H9 (cell line): ENCODE measurements around the gene PAX9. TPM values are rescaled to one million over a fixed set of nuclear protein-coding genes. Genes with fewer than 3 reads are reported as not detected.

Source experiments
- DNase-seq: peaks from one replicate; pipeline ENCODE4 v3.0.0-alpha.2; 2017
- H2AFZ ChIP-seq: one replicate; pipeline ENCODE4 v1.6.1; 2013; ENCODE audit warnings: mild to moderate bottlenecking, low read length, control low read depth, moderate library complexity
- H2AK5ac ChIP-seq: 2 replicates; pipeline ENCODE4 v1.6.1; 2013; ENCODE audit warnings: low read length, control low read depth, mixed read lengths; ENCODE audit not compliant: insufficient read length
- H2BK120ac ChIP-seq: one replicate; pipeline ENCODE4 v1.6.1; 2013; ENCODE audit warnings: low read depth, mild to moderate bottlenecking, low read length, control low read depth, inconsistent platforms; ENCODE audit not compliant: poor library complexity, severe bottlenecking
- H2BK12ac ChIP-seq: 2 replicates; pipeline ENCODE4 v1.6.1; 2013; ENCODE audit warnings: low read length, control low read depth, mixed read lengths, low read depth; ENCODE audit not compliant: insufficient read length
- H2BK15ac ChIP-seq: 2 replicates; pipeline ENCODE4 v1.6.1; 2013; ENCODE audit warnings: low read depth, low read length, control low read depth
- H2BK20ac ChIP-seq: one replicate; pipeline ENCODE4 v1.6.1; 2013; ENCODE audit warnings: low read depth, mild to moderate bottlenecking, low read length, control low read depth, inconsistent platforms; ENCODE audit not compliant: poor library complexity, severe bottlenecking
- H2BK5ac ChIP-seq: 2 replicates; pipeline ENCODE4 v1.6.1; 2013; ENCODE audit warnings: low read length, control low read depth, mixed read lengths; ENCODE audit not compliant: insufficient read length
- H3K14ac ChIP-seq: 2 replicates; pipeline ENCODE4 v1.6.1; 2013; ENCODE audit warnings: low read length, control low read depth; ENCODE audit not compliant: insufficient read depth
- H3K18ac ChIP-seq: 2 replicates; pipeline ENCODE4 v1.6.1; 2013; ENCODE audit warnings: low read depth, mild to moderate bottlenecking, mixed read lengths, low read length, control low read depth; ENCODE audit not compliant: insufficient read length
- H3K23ac ChIP-seq: 2 replicates; pipeline ENCODE4 v1.6.1; 2013; ENCODE audit warnings: low read length, control low read depth, mixed read lengths, low read depth; ENCODE audit not compliant: insufficient read length
- H3K23me2 ChIP-seq: 2 replicates; pipeline ENCODE4 v1.6.1; 2013; ENCODE audit warnings: low read depth, mild to moderate bottlenecking, mixed read lengths, low read length, control low read depth; ENCODE audit not compliant: insufficient read length, poor library complexity, severe bottlenecking
- H3K27ac ChIP-seq: 2 replicates; pipeline ENCODE4 v1.5.1; 2013; ENCODE audit warnings: low read length, control low read depth, mixed read lengths, low read depth; ENCODE audit not compliant: insufficient read length
- H3K27me3 ChIP-seq: 2 replicates; pipeline ENCODE4 v1.6.1; 2013; ENCODE audit warnings: low read length, control low read depth, inconsistent platforms; ENCODE audit not compliant: insufficient read depth
- H3K4ac ChIP-seq: 2 replicates; pipeline ENCODE4 v1.6.1; 2013; ENCODE audit warnings: low read depth, mild to moderate bottlenecking, control low read depth, inconsistent platforms, low read length, moderate library complexity
- H3K4me1 ChIP-seq: 2 replicates; pipeline ENCODE4 v1.6.1; 2013; ENCODE audit warnings: low read length, control low read depth, inconsistent platforms; ENCODE audit not compliant: insufficient read depth
- H3K4me2 ChIP-seq: 2 replicates; pipeline ENCODE4 v1.6.1; 2013; ENCODE audit warnings: low read length, control low read depth, mixed read lengths; ENCODE audit not compliant: insufficient read length, insufficient read depth
- H3K56ac ChIP-seq: 2 replicates; pipeline ENCODE4 v1.6.1; 2013; ENCODE audit warnings: low read depth, mild to moderate bottlenecking, mixed read lengths, low read length, control low read depth; ENCODE audit not compliant: insufficient read length
- H3K79me1 ChIP-seq: 2 replicates; pipeline ENCODE4 v1.6.1; 2013; ENCODE audit warnings: low read depth, mild to moderate bottlenecking, moderate library complexity, low read length, control low read depth, inconsistent platforms; ENCODE audit not compliant: insufficient read depth, poor library complexity, severe bottlenecking
- H3K79me2 ChIP-seq: 2 replicates; pipeline ENCODE4 v1.6.1; 2013; ENCODE audit warnings: low read length, control low read depth, inconsistent platforms; ENCODE audit not compliant: insufficient read depth
- H3K9ac ChIP-seq: 2 replicates; pipeline ENCODE4 v1.6.1; 2013; ENCODE audit warnings: low read length, control low read depth, mixed read lengths; ENCODE audit not compliant: insufficient read length; ENCODE audit errors: extremely low read depth
- H3K9me3 ChIP-seq: one replicate; pipeline ENCODE4 v1.6.1; 2013; ENCODE audit warnings: low read depth, low read length, inconsistent platforms; ENCODE audit not compliant: control insufficient read depth
- H3T11ph ChIP-seq: one replicate; pipeline ENCODE4 v1.6.1; 2013; ENCODE audit warnings: mild to moderate bottlenecking, low read length, control low read depth, inconsistent platforms
- H4K20me1 ChIP-seq: one replicate; pipeline ENCODE4 v1.6.1; 2013; ENCODE audit not compliant: control insufficient read depth, insufficient read length, insufficient read depth
- H4K5ac ChIP-seq: 2 replicates; pipeline ENCODE4 v1.6.1; 2013; ENCODE audit warnings: low read depth, mild to moderate bottlenecking, mixed read lengths, low read length, control low read depth; ENCODE audit not compliant: insufficient read length
- H4K8ac ChIP-seq: replicated peaks from 2 replicates; pipeline ENCODE4 v1.6.1; 2013; ENCODE audit warnings: low read length, control low read depth, mixed read lengths, low read depth; ENCODE audit not compliant: insufficient read length
- H4K91ac ChIP-seq: 2 replicates; pipeline ENCODE4 v1.6.1; 2013; ENCODE audit warnings: low read depth, mild to moderate bottlenecking, moderate library complexity, mixed read lengths, low read length, control low read depth; ENCODE audit not compliant: insufficient read length
- H3K27ac Mint-ChIP-seq, 3 experiments: 2 replicates in 2 of 3; 3 replicates in 1 of 3; pipeline ENCODE4 v1.8.0; 2020 to 2021; ENCODE audit warnings: mixed read lengths in 3 of 3, mild to moderate bottlenecking in 1 of 3, moderate library complexity in 1 of 3
- H3K27me3 Mint-ChIP-seq: 2 replicates; pipeline ENCODE4 v1.8.0; 2021; ENCODE audit warnings: low read depth, mild to moderate bottlenecking, moderate library complexity, mixed read lengths
- H3K36me3 Mint-ChIP-seq, 3 experiments: 2 replicates in 2 of 3; 3 replicates in 1 of 3; pipeline ENCODE4 v1.8.0; 2020 to 2021; ENCODE audit warnings: low read depth in 3 of 3, mixed read lengths in 3 of 3; ENCODE audit not compliant: insufficient read depth in 1 of 3
- H3K4me1 Mint-ChIP-seq, 2 experiments: 2 replicates each; pipeline ENCODE4 v1.8.0; 2020; ENCODE audit warnings: mixed read lengths in 2 of 2
- H3K4me3 Mint-ChIP-seq, 2 experiments: 2 replicates in 1 of 2; 3 replicates in 1 of 2; pipeline ENCODE4 v1.8.0; 2020 to 2021; ENCODE audit warnings: mild to moderate bottlenecking in 2 of 2, mixed read lengths in 2 of 2, moderate library complexity in 1 of 2
- H3K9me3 Mint-ChIP-seq, 2 experiments: 2 replicates in 1 of 2; 3 replicates in 1 of 2; pipeline ENCODE4 v1.8.0; 2020; ENCODE audit warnings: mild to moderate bottlenecking in 2 of 2, mixed read lengths in 2 of 2, moderate library complexity in 1 of 2
- WGBS: extraction: QIAGEN DNeasy Blood & Tissue Kit; methylation state at CpG from one replicate; pipeline ENCODE4 v1.1.7; 2013; ENCODE audit warnings: missing lambda C conversion rate, low lambda C conversion rate, mixed read lengths; ENCODE audit not compliant: insufficient read length; ENCODE audit errors: extremely low coverage; 5-methylcytosine and 5-hydroxymethylcytosine counted together
- total RNA-seq: library from RNA; stranded (reverse); gene quantifications from 2 replicates; pipeline ENCODE4 v1.2.1, GENCODE V29; 2021
- TF ChIP-seq, protein P1 (sequence below): fragments of 200-600 bp; sonication (generic); conservative IDR thresholded peaks from 3 replicates; pipeline ENCODE4 v1.8.0; 2021; ENCODE audit warnings: antibody characterized with exemption, mild to moderate bottlenecking

Gene PAX9
- total RNA-seq, 1 experiment from 2014 or later = not detected

DNA sequence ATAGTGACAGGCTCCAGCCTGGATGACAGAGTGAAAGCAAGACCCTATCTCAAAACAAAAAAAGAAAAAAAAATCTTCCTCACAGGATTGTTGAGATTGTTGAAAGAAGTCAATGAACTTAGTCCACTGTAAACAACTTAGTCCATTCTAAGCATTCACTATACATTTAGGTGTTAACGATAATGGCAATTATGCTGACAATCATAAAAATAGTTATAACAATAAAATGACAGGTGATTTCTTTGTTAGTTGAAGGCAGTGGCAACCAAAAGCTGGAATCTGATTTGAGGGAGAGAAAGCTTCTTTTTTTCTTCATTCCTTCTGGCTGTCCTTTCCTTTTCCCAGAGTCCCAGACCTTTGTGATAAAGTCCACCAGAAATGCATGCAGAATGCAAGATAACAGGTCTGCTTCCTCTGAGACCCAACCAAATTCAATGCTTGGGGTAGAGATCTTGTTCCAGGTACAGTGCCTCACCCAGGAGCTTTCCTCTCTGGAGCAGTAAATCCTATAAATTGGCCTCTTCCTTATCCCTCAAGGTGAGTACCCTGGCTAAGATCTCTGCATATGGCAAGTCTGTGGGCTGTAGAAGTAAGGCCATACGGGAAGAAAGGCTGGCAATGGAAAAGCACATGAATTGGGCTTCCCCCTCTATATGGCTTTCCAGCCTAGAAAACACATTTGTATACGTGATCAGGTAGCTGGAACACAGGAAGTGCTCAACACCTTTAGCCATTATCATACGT, 52.5 kb downstream of the PAX9 start:
- Histone ChIP-seq H3K4me1 (peaks cover 3% of the 10 kb centered on the region; the same call in 1 of the 2 replicates), H3K9me3 (no peaks in the 10 kb centered on the region), H2BK12ac (no peak overlapping the region), H3K4ac (no peak overlapping the region), H3K79me2 (no peaks in the 10 kb centered on the region), H3K9ac (no peak overlapping the region), H4K8ac (no peak overlapping the region), H2BK15ac (no peak overlapping the region), H4K20me1 (no peaks in the 10 kb centered on the region), H3T11ph (no peak overlapping the region), H3K79me1 (no peaks in the 10 kb centered on the region), H3K27ac (no peak overlapping the region), H2AFZ (no peak overlapping the region), H4K5ac (no peak overlapping the region), H3K56ac (no peak overlapping the region), H3K23me2 (no peaks in the 10 kb centered on the region), H3K4me2 (no peak overlapping the region), H3K14ac (no peak overlapping the region), H2BK5ac (no peak overlapping the region), H3K18ac (no peak overlapping the region), H2BK120ac (no peak overlapping the region), H4K91ac (no peak overlapping the region), H3K23ac (no peak overlapping the region), H3K27me3 (no peaks in the 10 kb centered on the region), H2BK20ac (no peak overlapping the region), H2AK5ac (no peak overlapping the region)
- Mint-ChIP-seq H3K36me3 (no peaks in the 10 kb centered on the region), H3K4me3 (no peak overlapping the region), H3K27ac (no peak overlapping the region; a peak in 3 of 7 replicates), H3K4me1 (peaks cover 11 to 12% of the 10 kb centered on the region in 2 experiments), H3K27me3 (no peaks in the 10 kb centered on the region; the same call in 1 of the 2 replicates), H3K9me3 (no peaks in the 10 kb centered on the region)
- no peak for DNase-seq
- WGBS = no CpG with 5 or more reads among the region's 4 CpGs
- TF ChIP-seq, protein P1, sequence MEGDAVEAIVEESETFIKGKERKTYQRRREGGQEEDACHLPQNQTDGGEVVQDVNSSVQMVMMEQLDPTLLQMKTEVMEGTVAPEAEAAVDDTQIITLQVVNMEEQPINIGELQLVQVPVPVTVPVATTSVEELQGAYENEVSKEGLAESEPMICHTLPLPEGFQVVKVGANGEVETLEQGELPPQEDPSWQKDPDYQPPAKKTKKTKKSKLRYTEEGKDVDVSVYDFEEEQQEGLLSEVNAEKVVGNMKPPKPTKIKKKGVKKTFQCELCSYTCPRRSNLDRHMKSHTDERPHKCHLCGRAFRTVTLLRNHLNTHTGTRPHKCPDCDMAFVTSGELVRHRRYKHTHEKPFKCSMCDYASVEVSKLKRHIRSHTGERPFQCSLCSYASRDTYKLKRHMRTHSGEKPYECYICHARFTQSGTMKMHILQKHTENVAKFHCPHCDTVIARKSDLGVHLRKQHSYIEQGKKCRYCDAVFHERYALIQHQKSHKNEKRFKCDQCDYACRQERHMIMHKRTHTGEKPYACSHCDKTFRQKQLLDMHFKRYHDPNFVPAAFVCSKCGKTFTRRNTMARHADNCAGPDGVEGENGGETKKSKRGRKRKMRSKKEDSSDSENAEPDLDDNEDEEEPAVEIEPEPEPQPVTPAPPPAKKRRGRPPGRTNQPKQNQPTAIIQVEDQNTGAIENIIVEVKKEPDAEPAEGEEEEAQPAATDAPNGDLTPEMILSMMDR = no peak
